A549 (cell line): ENCODE results near the gene KCTD1. TPM values are rescaled to one million over a fixed set of nuclear protein-coding genes. Genes with fewer than 3 reads are reported as not detected.

Experiments
- ATAC-seq, 2 experiments: fragments of 200-7000 bp in 1 of 2; fragments of >200 bp in 1 of 2; cut with Nextera tagmentation in 1 of 2; cut with Tn5 transposase in 1 of 2; 3 replicates each; pipeline versions ENCODE4 v1.8.0 to v1.9.1; 2018 to 2020; ENCODE audit warnings: mild to moderate bottlenecking in 1 of 2, moderate library complexity in 1 of 2
- CTCF ChIA-PET: fragments of 300-600 bp; sonication (Branson Sonifier 250); formaldehyde crosslinking; extraction: SDS; loops from one replicate; lab custom pipeline; 2021; ENCODE audit warnings: antibody characterized with exemption, inconsistent platforms; lab: Yijun Ruan, JAX
- POLR2A ChIA-PET: fragments of 350-600 bp; formaldehyde crosslinking; extraction: SDS; loops from one replicate; lab custom pipeline; 2021; ENCODE audit warnings: antibody characterized with exemption, inconsistent platforms; lab: Yijun Ruan, JAX
- DNase-seq, 2 experiments: peaks; one replicate each; pipeline versions ENCODE4 v3.0.0 to v3.0.0-alpha.2; 2011 to 2016; ENCODE audit warnings: low read depth in 1 of 2, low spot score in 1 of 2
- FAIRE-seq: peaks from 2 replicates; lab custom pipeline; 2011; peaks lifted over from hg19 to GRCh38; lab: Jason Lieb, UNC
- H3K27ac ChIP-seq, 2 experiments: fragments of >200 bp; sonication (Bioruptor Twin); formaldehyde crosslinking; 3 replicates each; pipeline ENCODE4 v1.5.1; 2016 to 2017
- H3K4me1 ChIP-seq: fragments of >200 bp; sonication (Bioruptor Twin); formaldehyde crosslinking; 3 replicates; pipeline ENCODE4 v1.6.1; 2016
- H3K4me2 ChIP-seq: fragments of >200 bp; sonication (Bioruptor Twin); formaldehyde crosslinking; 3 replicates; pipeline ENCODE4 v1.6.1; 2016
- H3K4me3 ChIP-seq: fragments of >200 bp; sonication (Bioruptor Twin); formaldehyde crosslinking; 3 replicates; pipeline ENCODE4 v1.5.1; 2016
- H3K9me3 ChIP-seq: fragments of >200 bp; sonication (Bioruptor Twin); formaldehyde crosslinking; 3 replicates; pipeline ENCODE4 v1.6.1; 2016
- BCL3 ChIP-seq: fragments of >200 bp; sonication (Bioruptor Twin); formaldehyde crosslinking; IDR thresholded peaks from 3 replicates; pipeline ENCODE4 v1.6.1; 2016
- BHLHE40 ChIP-seq: IDR thresholded peaks from 2 replicates; pipeline ENCODE4 v1.6.1; 2012; ENCODE audit warnings: low read depth, low read length, inconsistent platforms
- CBX2 ChIP-seq: fragments of 200-600 bp; sonication (generic); IDR thresholded peaks from 2 replicates; pipeline ENCODE4 v1.6.1; 2016; ENCODE audit warnings: low read depth, mild to moderate bottlenecking, borderline replicate concordance
- CHD4 ChIP-seq: fragments of 200-600 bp; sonication (generic); IDR thresholded peaks from 2 replicates; pipeline ENCODE4 v1.6.1; 2016; ENCODE audit warnings: antibody characterized with exemption, mild to moderate bottlenecking, borderline replicate concordance
- EHMT2 ChIP-seq: fragments of 200-600 bp; sonication (generic); IDR thresholded peaks from 2 replicates; pipeline ENCODE4 v1.6.1; 2016; ENCODE audit warnings: antibody characterized with exemption, low read depth, mild to moderate bottlenecking, moderate library complexity
- HDAC2 ChIP-seq: fragments of 200-600 bp; sonication (generic); IDR thresholded peaks from 2 replicates; pipeline ENCODE4 v1.6.1; 2016
- HES2 ChIP-seq: fragments of >200 bp; sonication (Bioruptor Twin); formaldehyde crosslinking; IDR thresholded peaks from 2 replicates; pipeline ENCODE4 v1.6.1; 2016
- HEYL ChIP-seq: fragments of 250-450 bp; sonication (Bioruptor Pico); IDR thresholded peaks from 2 replicates; pipeline ENCODE4 v1.8.0; 2021; ENCODE audit warnings: mild to moderate bottlenecking, moderate library complexity
- HOXB13 ChIP-seq: fragments of 250-450 bp; sonication (Bioruptor Pico); IDR thresholded peaks from 2 replicates; pipeline ENCODE4 v1.5.0; 2020; ENCODE audit warnings: low read depth, mild to moderate bottlenecking, moderate library complexity
- HOXB5 ChIP-seq: fragments of 250-450 bp; sonication (Bioruptor Pico); IDR thresholded peaks from 2 replicates; pipeline ENCODE4 v1.5.0; 2020; ENCODE audit warnings: mild to moderate bottlenecking, moderate library complexity
- JUN ChIP-seq, 2 experiments: fragments of >200 bp; sonication (Bioruptor Twin); formaldehyde crosslinking; IDR thresholded peaks; 2 replicates in 1 of 2; 3 replicates in 1 of 2; pipeline ENCODE4 v1.6.1; 2016 to 2017
- KDM1A ChIP-seq: fragments of 200-600 bp; sonication (generic); IDR thresholded peaks from 2 replicates; pipeline ENCODE4 v1.6.1; 2016; ENCODE audit warnings: low read depth, mild to moderate bottlenecking
- KDM5A ChIP-seq: fragments of 200-600 bp; sonication (generic); IDR thresholded peaks from 2 replicates; pipeline ENCODE4 v1.6.1; 2016; ENCODE audit warnings: antibody characterized with exemption, mild to moderate bottlenecking
- MAFK ChIP-seq: fragments of 450-650 bp; IDR thresholded peaks from 2 replicates; pipeline ENCODE4 v1.6.1; 2014; ENCODE audit not compliant: partially characterized antibody
- POLR2A ChIP-seq: IDR thresholded peaks from 2 replicates; pipeline ENCODE4 v1.6.1; 2012; ENCODE audit warnings: mild to moderate bottlenecking, low read length
- POLR2AphosphoS2 ChIP-seq: conservative IDR thresholded peaks from 2 replicates; pipeline ENCODE4 v1.6.1; 2012; ENCODE audit warnings: low read length, improper control_type of control experiment, inconsistent platforms
- RARB ChIP-seq: fragments of 250-450 bp; sonication (Bioruptor Pico); IDR thresholded peaks from 2 replicates; pipeline ENCODE4 v1.8.0; 2021; ENCODE audit warnings: mild to moderate bottlenecking, moderate library complexity
- RCOR1 ChIP-seq: fragments of 150-350 bp; IDR thresholded peaks from 2 replicates; pipeline ENCODE4 v1.6.1; 2014; ENCODE audit warnings: antibody characterized with exemption, low read length, low read depth
- REST ChIP-seq: fragments of 200-600 bp; sonication (generic); IDR thresholded peaks from 2 replicates; pipeline ENCODE4 v1.6.1; 2016; ENCODE audit warnings: antibody characterized with exemption, mild to moderate bottlenecking, moderate library complexity
- RNF2 ChIP-seq: fragments of 200-600 bp; sonication (generic); IDR thresholded peaks from 2 replicates; pipeline ENCODE4 v1.6.1; 2016; ENCODE audit warnings: low read depth, mild to moderate bottlenecking, antibody characterized with exemption, moderate library complexity, borderline replicate concordance
- SREBF2 ChIP-seq: fragments of 450-650 bp; IDR thresholded peaks from 2 replicates; pipeline ENCODE4 v1.6.1; 2014; ENCODE audit warnings: mild to moderate bottlenecking, moderate library complexity
- WGBS: methylation state at CpG from one replicate; pipeline ENCODE4 v1.1.6; 2017; ENCODE audit errors: missing lambda C conversion rate; 5-methylcytosine and 5-hydroxymethylcytosine counted together
- polyA plus RNA-seq, 4 experiments: library from polyadenylated mRNA; depleted of rRNA in 3 of 4; stranded (reverse); fragments of >200 nt; fragmentation: RNase III in 1 of 4; extraction: RNeasy Plus Mini Kit Qiagen cat#74134 plus additional on column Dnase treatment in 1 of 4; gene quantifications; 2 replicates in 3 of 4; 3 replicates in 1 of 4; pipeline ENCODE4 v1.2.3, GENCODE V29; 2011 to 2017
- TF ChIP-seq, protein P1 (sequence below): fragments of 150-350 bp; IDR thresholded peaks from 2 replicates; pipeline ENCODE4 v1.6.1; 2014; ENCODE audit warnings: low read depth, mild to moderate bottlenecking, low read length

Gene KCTD1
- polyA plus RNA-seq, 2 of the 4 experiments (the other 2 are of a cell fraction) = 26.1 to 32.1 TPM

- Histone ChIP-seq H3K4me3 (no peak overlapping the region), H3K27ac (no peak overlapping the region), H3K9me3 (no peaks in the 10 kb centered on the region), H3K4me1 (no peaks in the 10 kb centered on the region), H3K4me2 (no peak overlapping the region)
- ATAC-seq = no peak
- POLR2A ChIA-PET = no interaction called here
- no peak for DNase-seq
- no peak for FAIRE-seq
- 79% methylated on average over 4 of the region's 6 CpGs for WGBS
- CTCF ChIA-PET = interaction anchor here (1.0 kb wide), 1 partner anchor 16 kb away, joined by 4 read pairs; no protein-coding TSS in a partner anchor
- no peak for TF ChIP-seq MAFK
- TF ChIP-seq KDM5A = no peak
- no peak for TF ChIP-seq HOXB5 (CRISPR knock-in tag)
- no peak for TF ChIP-seq POLR2AphosphoS2
- TF ChIP-seq CBX2 = no peak
- TF ChIP-seq, protein P1, sequence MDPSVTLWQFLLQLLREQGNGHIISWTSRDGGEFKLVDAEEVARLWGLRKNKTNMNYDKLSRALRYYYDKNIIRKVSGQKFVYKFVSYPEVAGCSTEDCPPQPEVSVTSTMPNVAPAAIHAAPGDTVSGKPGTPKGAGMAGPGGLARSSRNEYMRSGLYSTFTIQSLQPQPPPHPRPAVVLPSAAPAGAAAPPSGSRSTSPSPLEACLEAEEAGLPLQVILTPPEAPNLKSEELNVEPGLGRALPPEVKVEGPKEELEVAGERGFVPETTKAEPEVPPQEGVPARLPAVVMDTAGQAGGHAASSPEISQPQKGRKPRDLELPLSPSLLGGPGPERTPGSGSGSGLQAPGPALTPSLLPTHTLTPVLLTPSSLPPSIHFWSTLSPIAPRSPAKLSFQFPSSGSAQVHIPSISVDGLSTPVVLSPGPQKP = no peak
- no peak for TF ChIP-seq HES2
- no peak for TF ChIP-seq HEYL (CRISPR knock-in tag)
- TF ChIP-seq RNF2 = no peak
- TF ChIP-seq HDAC2 = no peak
These were observed 126.8 kb downstream of the KCTD1 start for GRCh38 chr18:26421503-26421902.

DNA sequence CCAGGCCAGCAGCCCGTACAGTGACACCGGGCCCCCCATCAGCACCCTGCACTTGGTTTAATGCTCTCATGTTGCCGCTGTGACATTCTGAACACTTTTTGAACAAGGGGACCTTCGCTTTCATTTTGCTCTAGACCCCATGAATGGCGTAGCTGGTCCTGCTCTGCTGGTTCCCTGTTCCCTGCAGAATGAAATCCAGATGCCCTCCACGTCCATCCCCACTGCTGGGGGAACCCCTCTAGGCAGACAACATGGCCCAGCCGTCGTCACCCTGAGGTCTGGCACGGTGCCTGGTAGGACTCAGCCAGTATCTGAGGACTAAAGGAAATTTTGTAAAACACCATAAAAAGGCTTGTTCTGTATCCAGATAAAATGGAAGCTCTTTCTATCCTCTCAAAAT, 128.6 kb downstream of the KCTD1 start:
- TF ChIP-seq, protein P1 = no peak
- no peak for TF ChIP-seq RCOR1
- TF ChIP-seq EHMT2 = no peak
- ATAC-seq = no peak
- FAIRE-seq = no peak
- Histone ChIP-seq H3K27ac (no peak overlapping the region), H3K4me1 (no peaks in the 10 kb centered on the region), H3K4me3 (no peak overlapping the region), H3K9me3 (no peaks in the 10 kb centered on the region), H3K4me2 (no peak overlapping the region)
- WGBS = 77% methylated on average over 9 of the region's 9 CpGs
- DNase-seq = no peak
- ChIA-PET CTCF (interaction anchor here (0.8 kb wide), 1 partner anchor 14 kb away, joined by 3 read pairs; no protein-coding TSS in a partner anchor), POLR2A (no interaction called here)

- ATAC-seq (no peak), DNase-seq (no peak), FAIRE-seq (no peak)
- no peak overlapping the region for H3K4me2 ChIP-seq
- TF ChIP-seq SREBF2 = no peak
- TF ChIP-seq HOXB13 (CRISPR knock-in tag) = no peak
- TF ChIP-seq POLR2AphosphoS2 = no peak
- TF ChIP-seq BCL3 = no peak
- no peak for TF ChIP-seq RARB
- TF ChIP-seq REST = no peak
- TF ChIP-seq BHLHE40 = no peak
- TF ChIP-seq RNF2 = no peak
- no peak for TF ChIP-seq KDM1A
- no peak for TF ChIP-seq CHD4
- no peak for TF ChIP-seq POLR2A
- TF ChIP-seq JUN (IDR thresholded peaks at IDR 0.05) = no peak
- CTCF ChIA-PET = no interaction called here
- H3K27ac ChIP-seq = no peak overlapping the region
- no peaks in the 10 kb centered on the region for H3K9me3 ChIP-seq
- POLR2A ChIA-PET = no interaction called here
- H3K4me3 ChIP-seq = no peak overlapping the region
- no peaks in the 10 kb centered on the region for H3K4me1 ChIP-seq
- WGBS = 81% methylated on average over 3 of the region's 4 CpGs
These were observed 130.1 kb downstream of the KCTD1 start for GRCh38 chr18:26418225-26418624.
